MV-4-11 (cell line): ENCODE results near the gene CXADR.

Source experiments
- DNase-seq: peaks from one replicate; lab custom pipeline; 2025; lab: John Stamatoyannopoulos, UW

Gene CXADR

DNA sequence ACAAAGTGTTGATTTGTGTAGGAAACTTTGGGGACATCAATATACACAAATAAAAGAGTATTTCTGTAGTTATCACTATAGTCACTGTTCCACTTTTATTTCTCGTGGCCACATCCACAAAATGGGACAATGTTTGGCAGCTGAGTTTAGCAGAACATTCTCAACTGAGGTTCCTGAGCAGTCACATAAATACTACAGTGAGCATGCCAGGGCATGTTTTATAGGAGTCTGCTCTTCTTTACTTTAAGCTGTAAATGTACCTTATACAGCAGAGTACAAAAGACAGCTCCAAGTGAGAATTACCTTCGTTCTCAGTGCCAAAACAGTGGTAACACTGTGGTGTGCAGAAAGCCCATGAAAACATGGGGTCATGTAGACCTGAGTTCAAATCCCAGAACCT, 94.8 kb downstream of the CXADR start:
- no peak for DNase-seq

DNA sequence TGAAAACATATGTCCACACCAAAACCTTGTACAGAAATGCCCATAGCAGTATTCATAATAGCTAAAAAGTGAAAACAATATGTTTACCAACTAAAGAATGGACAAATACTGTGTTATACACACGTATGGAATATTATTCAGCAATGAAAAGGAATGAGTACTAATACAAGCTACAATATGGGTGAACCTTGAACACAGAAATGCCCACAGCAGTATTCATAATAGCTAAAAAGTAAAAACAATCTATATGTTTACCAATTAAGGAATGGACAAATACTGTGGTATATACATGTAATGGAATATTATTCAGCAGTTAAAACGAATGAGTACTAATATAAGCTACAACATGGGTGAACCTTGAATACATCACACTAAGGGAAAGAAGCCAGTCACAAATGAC, 96.8 kb downstream of the CXADR start:
- DNase-seq: no peak

DNA sequence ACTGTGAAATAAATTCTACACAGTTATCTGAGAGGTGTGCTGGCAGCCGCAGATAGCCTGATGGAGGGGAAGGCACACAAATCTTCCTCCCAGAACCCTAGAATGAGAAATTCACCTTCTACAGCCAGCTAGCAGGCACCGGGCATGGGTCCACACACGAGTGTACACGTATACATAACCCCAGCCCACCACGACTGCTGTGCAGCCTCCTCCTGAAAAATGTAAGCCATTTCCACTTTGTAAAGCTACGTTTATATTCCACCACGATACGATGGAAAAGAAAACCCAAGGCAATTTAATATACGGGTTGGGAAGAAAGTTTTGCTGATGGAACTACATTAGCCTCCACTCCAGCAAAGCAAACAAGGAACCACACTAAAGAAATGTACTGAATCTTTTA, 98.1 kb downstream of the CXADR start:
- no peak for DNase-seq

DNA sequence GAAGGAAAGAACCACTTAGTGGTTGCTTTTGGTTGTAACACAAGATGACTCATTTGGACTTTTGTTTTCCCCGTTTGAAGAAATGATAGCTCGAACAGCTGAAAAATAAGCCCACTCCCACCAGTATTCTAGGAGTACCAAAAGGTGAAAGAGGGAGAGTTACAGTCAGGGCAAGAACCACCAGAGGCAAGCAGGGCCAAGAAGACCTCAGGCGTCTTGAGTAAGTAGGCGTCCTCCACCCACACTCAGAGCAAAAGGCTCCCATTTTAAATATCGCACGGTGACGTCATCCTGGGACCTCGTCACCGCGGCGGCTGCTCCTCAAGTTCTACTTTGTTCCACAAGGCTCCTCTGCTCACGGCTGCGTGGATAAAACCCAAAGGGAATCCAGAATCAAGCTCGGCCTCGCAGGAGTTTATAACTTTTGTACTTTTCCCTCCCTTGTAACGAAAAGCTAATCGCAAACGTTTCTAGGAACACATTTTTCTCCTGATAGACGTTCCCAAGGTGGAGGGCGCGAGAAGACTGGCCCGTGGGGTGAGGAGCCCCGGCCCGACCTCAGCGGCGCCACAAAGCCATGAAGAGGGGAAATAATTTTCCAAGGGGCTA, 98.7 kb downstream of the CXADR start:
- peak; percentile 75 for DNase-seq

DNA sequence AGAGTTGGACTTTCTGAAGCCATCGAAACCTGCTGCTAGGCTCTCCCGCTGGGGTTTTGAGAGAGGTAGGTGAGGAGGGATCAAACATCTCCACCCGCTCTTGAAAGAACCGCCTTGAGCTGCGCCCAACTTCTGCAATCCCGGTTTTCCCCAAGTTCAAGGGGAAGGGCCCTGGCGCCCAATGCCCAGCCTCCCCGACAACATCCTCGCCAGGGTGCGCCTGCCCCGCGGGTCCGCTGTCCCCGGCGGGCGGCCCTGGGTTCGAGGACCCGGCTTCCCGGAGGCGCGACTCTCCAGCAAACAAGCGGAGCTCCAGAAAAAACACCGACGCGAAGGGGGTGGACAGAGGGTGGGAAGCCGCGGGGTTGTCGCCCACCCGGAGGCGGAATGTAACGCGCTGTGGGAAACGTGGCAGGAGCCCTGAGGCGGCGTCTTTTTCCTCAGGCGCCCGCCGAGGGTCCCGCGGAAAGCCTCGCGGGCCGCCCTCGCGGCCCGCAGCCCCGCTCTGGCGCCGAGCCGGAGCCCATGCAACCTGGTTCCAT, 99.3 kb downstream of the CXADR start:
- DNase-seq: no peak

DNA sequence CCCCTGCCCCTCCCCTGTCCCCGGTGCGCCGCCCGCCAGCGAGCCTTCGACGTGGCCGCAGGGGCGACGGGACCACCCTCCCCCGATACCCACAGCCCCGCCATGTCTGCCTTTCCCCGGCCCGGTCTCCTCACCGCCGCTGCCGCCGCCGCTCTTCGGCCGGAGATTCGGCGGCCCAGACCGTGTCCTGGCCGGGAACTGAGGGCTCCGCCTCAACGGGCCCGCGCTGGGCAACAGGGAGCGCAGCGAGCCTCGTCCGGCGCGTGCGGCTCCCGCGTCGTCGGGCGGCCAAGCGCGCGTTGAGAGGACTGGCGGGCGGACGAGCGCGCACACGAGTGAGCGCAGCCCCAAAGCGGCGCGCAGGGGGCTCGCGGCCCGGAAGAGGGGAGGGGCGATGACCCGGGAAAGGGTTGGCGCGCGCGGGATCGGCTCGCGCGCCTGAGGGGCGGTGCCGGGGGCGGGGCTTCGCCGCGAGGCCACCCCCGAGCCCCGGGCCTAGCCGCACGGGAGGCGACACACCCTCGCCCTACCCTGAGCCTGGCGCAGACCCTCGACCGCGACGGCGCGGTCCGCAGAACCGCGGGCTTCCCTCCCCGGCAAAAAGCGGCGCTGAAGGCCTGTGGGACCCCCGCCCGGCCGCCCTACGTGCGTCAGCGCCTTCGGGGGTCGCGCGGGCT, 99.9 kb downstream of the CXADR start, which contains the start of gene BTG3:
BTG3 (minus strand) TSS at position 337 of the 677 bp plus-strand sequence. CDS start 3,757 bp downstream, outside the sequence.
- DNase-seq: peak; percentile 71

DNA sequence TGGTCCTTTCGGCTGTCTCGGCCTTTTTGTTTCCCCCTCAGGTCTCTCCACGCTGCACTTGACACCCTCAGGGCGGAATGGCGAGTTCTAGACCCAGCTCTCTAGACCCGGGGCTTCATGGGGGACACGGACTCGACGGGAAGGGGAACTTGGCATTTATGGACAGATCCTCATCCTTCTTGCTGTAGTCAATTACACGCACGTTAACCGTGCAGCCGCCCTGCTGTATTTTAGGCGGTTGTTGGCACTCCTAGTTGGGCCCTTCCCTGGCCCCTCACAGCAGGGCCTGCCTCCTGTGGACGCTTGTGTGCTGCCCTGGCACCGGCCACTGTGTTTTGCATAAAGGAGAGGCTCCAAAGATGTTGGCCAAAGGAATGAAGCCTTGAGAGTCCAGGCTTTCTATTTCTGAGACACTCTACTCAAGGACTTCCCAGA, 100.4 kb downstream of the CXADR start:
- no peak for DNase-seq

DNA sequence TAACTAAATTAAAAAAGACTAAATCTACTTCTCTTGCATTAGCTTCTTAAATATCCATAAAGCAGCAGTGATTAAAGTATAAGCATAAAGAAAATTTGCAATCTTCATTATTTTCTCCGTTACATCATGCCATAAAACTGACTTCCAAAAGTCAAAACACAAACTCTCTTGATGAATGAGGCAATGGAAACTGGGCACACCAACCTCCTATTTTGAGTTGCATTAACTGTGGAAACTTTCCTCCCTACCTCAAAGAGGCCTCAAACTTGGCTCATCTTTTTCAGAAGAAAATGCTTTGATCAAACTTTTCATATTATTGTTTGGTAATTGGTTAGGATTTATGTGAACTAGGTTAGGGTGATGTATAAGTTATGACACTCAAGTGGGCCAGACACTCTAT, 104.0 kb downstream of the CXADR start:
- DNase-seq: no peak

DNA sequence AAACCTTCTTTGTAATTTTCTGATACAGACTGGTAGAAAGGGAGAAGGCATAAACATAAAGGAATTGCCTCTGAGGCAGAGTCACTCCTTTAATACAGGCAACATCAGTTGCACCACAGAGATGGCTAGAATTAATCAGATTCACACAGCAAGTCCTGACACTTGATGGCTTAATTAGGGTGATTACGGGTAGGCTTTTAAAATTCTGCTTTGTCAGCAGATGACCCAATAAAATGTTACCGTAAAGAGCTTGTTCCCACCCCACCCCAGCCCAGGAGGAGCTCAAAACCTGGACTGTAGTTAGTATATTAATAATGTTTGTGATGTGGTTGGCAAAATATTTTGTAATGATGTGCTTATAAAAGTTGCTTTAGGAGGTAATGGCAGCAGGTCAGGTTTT, 109.2 kb downstream of the CXADR start:
- DNase-seq: no peak

DNA sequence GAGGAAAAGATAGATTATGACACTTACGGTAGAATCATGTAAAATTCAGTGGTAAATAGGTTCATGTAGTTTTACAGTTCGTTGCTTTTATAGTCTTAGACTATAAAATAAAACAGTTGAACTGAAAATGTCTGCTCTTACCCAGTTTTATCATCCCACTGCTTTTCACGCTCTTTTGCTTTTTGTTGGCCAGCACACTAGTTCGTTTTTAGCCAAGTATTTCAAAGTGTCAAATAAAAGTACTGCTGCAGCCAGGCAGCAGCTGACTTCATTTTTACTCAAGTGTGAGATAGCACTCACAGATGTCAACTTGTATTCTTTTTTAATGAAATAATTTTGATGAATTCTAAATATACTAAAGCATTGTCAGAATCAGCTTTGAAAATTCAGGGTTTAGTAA, 118.4 kb downstream of the CXADR start:
- DNase-seq: no peak

DNA sequence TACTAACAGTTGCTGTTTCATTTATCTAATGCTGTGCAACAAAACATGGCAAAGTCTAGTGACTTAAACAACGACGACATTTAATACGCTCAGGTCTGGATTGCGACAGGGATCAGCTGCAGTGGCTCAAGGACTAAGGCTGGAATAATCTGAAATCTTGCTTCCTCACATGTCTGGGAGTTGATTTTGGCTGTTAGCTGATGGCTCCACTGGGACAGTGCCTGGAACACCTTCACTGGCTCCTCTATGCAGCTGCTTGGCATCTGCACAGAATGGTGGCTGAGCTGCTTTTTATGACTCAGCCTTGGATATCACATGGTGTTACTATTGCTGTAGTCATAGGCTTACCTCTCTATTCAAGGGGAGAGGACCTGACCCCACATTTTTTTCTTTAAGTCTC, 123.9 kb downstream of the CXADR start:
- DNase-seq: no peak

DNA sequence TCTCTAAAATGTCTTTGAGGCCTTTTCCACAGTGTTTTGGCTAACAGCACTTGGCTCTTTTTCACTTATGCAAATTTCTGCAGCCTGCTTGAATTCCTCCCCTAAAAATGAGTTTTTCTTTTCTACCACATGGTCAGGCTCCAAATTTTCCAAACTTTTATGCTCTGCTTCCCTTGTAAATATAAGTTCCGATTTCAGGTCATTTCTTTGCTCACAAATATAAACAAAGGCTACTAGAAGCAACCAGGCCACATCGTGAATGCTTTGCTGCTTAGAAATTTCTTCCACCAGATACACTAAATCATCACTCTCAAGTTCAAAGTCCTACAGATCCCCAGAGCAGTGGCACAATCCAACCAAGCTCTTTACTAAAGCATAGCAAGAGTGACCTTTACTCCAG, 128.0 kb downstream of the CXADR start:
- no peak for DNase-seq
